CD4-positive, alpha-beta T cell treated with Interleukin-4 for 1 hour (primary cell): ENCODE measurements around the gene NMUR2.

Experiments
- DNase-seq, 2 donors: peaks; one replicate each; pipeline ENCODE4 v3.0.0-alpha.2; 2020 to 2022

NMUR2 gene

GRCh38 chr5:152367554-152367953 lies 37.5 kb downstream of the NMUR2 start:
- DNase-seq = no peak

GRCh38 chr5:152366716-152367115 lies 38.4 kb downstream of the NMUR2 start:
- no peak for DNase-seq

GRCh38 chr5:152364899-152365298 lies 40.2 kb downstream of the NMUR2 start:
- no peak for DNase-seq

GRCh38 chr5:152364172-152364571 lies 40.9 kb downstream of the NMUR2 start:
- DNase-seq = no peak

- DNase-seq = no peak
Observed at GRCh38 chr5:152358861-152359568, 46.1 kb downstream of the NMUR2 start.

- no peak for DNase-seq
Observed at GRCh38 chr5:152356506-152356905, 48.6 kb downstream of the NMUR2 start.

GRCh38 chr5:152355061-152355460 lies 50.0 kb downstream of the NMUR2 start:
- no peak for DNase-seq

GRCh38 chr5:152353001-152353400 lies 52.1 kb downstream of the NMUR2 start:
- no peak for DNase-seq

GRCh38 chr5:152349683-152350526 lies 55.2 kb downstream of the NMUR2 start:
- DNase-seq = peak; percentile 11 to 21
